ENCODE measurements around the gene SURF1. TPM values are rescaled to one million over a fixed set of nuclear protein-coding genes. Genes with fewer than 3 reads are reported as not detected.
"Not testable (repeated sequence)": the region's sequence is repeated elsewhere in the genome, so short reads cannot be mapped to it uniquely, and the experiment has no call there.

The SURF1 gene
- total RNA-seq, 1 donor from 2014 or later: 40.8 TPM

- no peak for TF ChIP-seq CTCF (conservative IDR thresholded peaks at IDR 0.05)
- no peaks in the 10 kb centered on the region for H3K4me1 Mint-ChIP-seq (ENCODE audit: unreplicated experiment)
- DNase-seq (ENCODE audit: extremely low spot score, unreplicated experiment): no peak
- no peak overlapping the region for H3K4me3 Mint-ChIP-seq
- no peak overlapping the region for H3K27ac Mint-ChIP-seq
- peaks cover 4% of the 10 kb centered on the region for H3K36me3 Mint-ChIP-seq
- H3K27me3 Mint-ChIP-seq: no peaks in the 10 kb centered on the region
- peaks cover 5% of the 10 kb centered on the region for H3K9me3 Mint-ChIP-seq
Measured at GRCh38 chr9:133323991-133324703, 32.1 kb downstream of the SURF1 start.

- DNase-seq (ENCODE audit: extremely low spot score, unreplicated experiment): no peak
- Mint-ChIP-seq H3K27me3 (peaks cover 2% of the 10 kb centered on the region), H3K9me3 (peaks cover 5% of the 10 kb centered on the region), H3K4me1 (ENCODE audit: unreplicated experiment) (no peaks in the 10 kb centered on the region), H3K27ac (no peak overlapping the region), H3K36me3 (no peaks in the 10 kb centered on the region), H3K4me3 (no peak overlapping the region)
- TF ChIP-seq CTCF (conservative IDR thresholded peaks at IDR 0.05): no peak
Measured at GRCh38 chr9:133323211-133323610, 33.1 kb downstream of the SURF1 start.

GRCh38 chr9:133322701-133323100, 33.6 kb downstream of the SURF1 start:
- TF ChIP-seq CTCF (conservative IDR thresholded peaks at IDR 0.05): no peak
- Mint-ChIP-seq H3K4me3 (no peak overlapping the region), H3K36me3 (no peaks in the 10 kb centered on the region), H3K4me1 (ENCODE audit: unreplicated experiment) (no peaks in the 10 kb centered on the region), H3K27ac (no peak overlapping the region), H3K27me3 (peaks cover 2% of the 10 kb centered on the region), H3K9me3 (peaks cover 5% of the 10 kb centered on the region)
- DNase-seq (ENCODE audit: extremely low spot score, unreplicated experiment): no peak

- no peak for TF ChIP-seq CTCF (conservative IDR thresholded peaks at IDR 0.05)
- Mint-ChIP-seq H3K9me3 (peaks cover 5% of the 10 kb centered on the region), H3K4me3 (no peak overlapping the region), H3K4me1 (ENCODE audit: unreplicated experiment) (no peaks in the 10 kb centered on the region), H3K36me3 (no peaks in the 10 kb centered on the region), H3K27ac (no peak overlapping the region), H3K27me3 (peaks cover 5% of the 10 kb centered on the region)
- no peak for DNase-seq (ENCODE audit: extremely low spot score, unreplicated experiment)
Measured at GRCh38 chr9:133321411-133321935, 34.8 kb downstream of the SURF1 start.

GRCh38 chr9:133320421-133320881, 35.8 kb downstream of the SURF1 start:
- Mint-ChIP-seq H3K27ac (no peak overlapping the region), H3K9me3 (peaks cover 5% of the 10 kb centered on the region), H3K27me3 (peaks cover 9% of the 10 kb centered on the region), H3K4me1 (ENCODE audit: unreplicated experiment) (no peaks in the 10 kb centered on the region), H3K4me3 (no peak overlapping the region), H3K36me3 (no peaks in the 10 kb centered on the region)
- no peak for TF ChIP-seq CTCF (conservative IDR thresholded peaks at IDR 0.05)
- DNase-seq (ENCODE audit: extremely low spot score, unreplicated experiment): no peak

GRCh38 chr9:133317551-133317950, 38.7 kb downstream of the SURF1 start:
- not testable (repeated sequence) for H3K4me1 Mint-ChIP-seq (ENCODE audit: unreplicated experiment); DNase-seq (ENCODE audit: extremely low spot score, unreplicated experiment); H3K9me3 Mint-ChIP-seq; H3K36me3 Mint-ChIP-seq; H3K4me3 Mint-ChIP-seq; H3K27me3 Mint-ChIP-seq; H3K27ac Mint-ChIP-seq
